Smooth muscle cell (in vitro differentiated cells): ENCODE results near the gene WNT7B. TPM values are rescaled to one million over a fixed set of nuclear protein-coding genes. Genes with fewer than 3 reads are reported as not detected.

Experiments used
- DNase-seq: peaks from one replicate; lab custom pipeline; 2025; ENCODE audit not compliant: unreplicated experiment; lab: John Stamatoyannopoulos, UW
- H2AFZ ChIP-seq: fragments of 200-600 bp; sonication (generic); 2 replicates; pipeline ENCODE4 v1.6.0; 2016; ENCODE audit warnings: antibody characterized with exemption, low read depth, mild to moderate bottlenecking
- H3F3A ChIP-seq: fragments of 200-600 bp; sonication (generic); 2 replicates; pipeline ENCODE4 v1.6.0; 2017; ENCODE audit warnings: antibody characterized with exemption, low read depth
- H3K27ac ChIP-seq: fragments of 200-600 bp; sonication (generic); 2 replicates; pipeline ENCODE4 v1.5.1; 2016; ENCODE audit warnings: low read depth, mild to moderate bottlenecking
- H3K27me3 ChIP-seq: fragments of 200-600 bp; sonication (generic); 2 replicates; pipeline ENCODE4 v1.6.1; 2016; ENCODE audit warnings: low read depth, mild to moderate bottlenecking
- H3K36me3 ChIP-seq: fragments of 200-600 bp; sonication (generic); 2 replicates; pipeline ENCODE4 v1.5.1; 2016; ENCODE audit warnings: low read depth
- H3K4me1 ChIP-seq: fragments of 200-600 bp; sonication (generic); 2 replicates; pipeline ENCODE4 v1.5.1; 2016; ENCODE audit warnings: low read depth
- H3K4me2 ChIP-seq: fragments of 200-600 bp; sonication (generic); 2 replicates; pipeline ENCODE4 v1.6.0; 2016; ENCODE audit warnings: mild to moderate bottlenecking
- H3K4me3 ChIP-seq: fragments of 200-600 bp; sonication (generic); 2 replicates; pipeline ENCODE4 v1.5.1; 2016; ENCODE audit warnings: mild to moderate bottlenecking
- H3K79me2 ChIP-seq: fragments of 200-600 bp; sonication (generic); 2 replicates; pipeline ENCODE4 v1.6.0; 2016; ENCODE audit warnings: low read depth, mild to moderate bottlenecking
- H3K9ac ChIP-seq: fragments of 200-600 bp; sonication (generic); 2 replicates; pipeline ENCODE4 v1.6.0; 2016; ENCODE audit warnings: low read depth
- H3K9me3 ChIP-seq: fragments of 200-600 bp; sonication (generic); replicated peaks from 2 replicates; pipeline ENCODE4 v1.5.1; 2016; ENCODE audit warnings: low read depth
- H4K20me1 ChIP-seq: fragments of 200-600 bp; sonication (generic); 2 replicates; pipeline ENCODE4 v1.6.0; 2016; ENCODE audit warnings: low read depth
- CTCF ChIP-seq: fragments of 200-600 bp; sonication (generic); IDR thresholded peaks from 2 replicates; pipeline ENCODE4 v1.5.1; 2017; ENCODE audit warnings: borderline replicate concordance, mild to moderate bottlenecking, antibody characterized with exemption; ENCODE audit not compliant: insufficient read depth, poor library complexity, severe bottlenecking
- WGBS: methylation state at CpG from one replicate; pipeline ENCODE4 v1.1.7; 2016; ENCODE audit warnings: low lambda C conversion rate; 5-methylcytosine and 5-hydroxymethylcytosine counted together
- polyA plus RNA-seq: library from polyadenylated mRNA; unstranded; fragments of >200 nt; fragmentation: Nextera tagmentation; extraction: Ambion mirVana; gene quantifications from 2 replicates; pipeline ENCODE4 v1.2.1, GENCODE V29; 2016
- total RNA-seq: library from RNA; depleted of rRNA; stranded (reverse); fragments of >200 nt; gene quantifications from 2 replicates; pipeline ENCODE4 v1.2.3, GENCODE V29; 2014

Gene WNT7B
- total and polyA plus RNA-seq, 2 experiments from 2014 or later, result 0.69 to 1.6 TPM

- no peak overlapping the region for H3K27ac ChIP-seq
- peaks cover 22% of the 10 kb centered on the region for H3K4me1 ChIP-seq
- TF ChIP-seq CTCF, result no peak
- no peaks in the 10 kb centered on the region for H3F3A ChIP-seq
- H2AFZ ChIP-seq, result no peak overlapping the region
- no peaks in the 10 kb centered on the region for H3K27me3 ChIP-seq
- WGBS, result 95% methylated on average over 5 of the region's 5 CpGs
- no peaks in the 10 kb centered on the region for H3K79me2 ChIP-seq
- no peak overlapping the region for H3K4me3 ChIP-seq
- no peak overlapping the region for H3K4me2 ChIP-seq
- H3K36me3 ChIP-seq, result no peaks in the 10 kb centered on the region
- H4K20me1 ChIP-seq, result no peaks in the 10 kb centered on the region
- no peak for DNase-seq
- H3K9ac ChIP-seq, result no peak overlapping the region
- no peaks in the 10 kb centered on the region for H3K9me3 ChIP-seq
Measured at GRCh38 chr22:46009730-46010129, 32.8 kb upstream of the WNT7B start.

GRCh38 chr22:46008836-46009596, 32.1 kb upstream of the WNT7B start:
- H3K4me2 ChIP-seq, result no peak overlapping the region
- H3F3A ChIP-seq, result no peaks in the 10 kb centered on the region
- H3K79me2 ChIP-seq, result no peaks in the 10 kb centered on the region
- TF ChIP-seq CTCF, result no peak
- no peak for DNase-seq
- H2AFZ ChIP-seq, result no peak overlapping the region
- no peaks in the 10 kb centered on the region for H3K27me3 ChIP-seq
- peaks cover 17% of the 10 kb centered on the region for H3K4me1 ChIP-seq
- H4K20me1 ChIP-seq, result no peaks in the 10 kb centered on the region
- 94% methylated on average over 9 of the region's 9 CpGs for WGBS
- no peaks in the 10 kb centered on the region for H3K9me3 ChIP-seq
- H3K9ac ChIP-seq, result no peak overlapping the region
- H3K4me3 ChIP-seq, result no peak overlapping the region
- H3K36me3 ChIP-seq, result no peaks in the 10 kb centered on the region
- H3K27ac ChIP-seq, result no peak overlapping the region

- Histone ChIP-seq H3K4me3 (no peak overlapping the region), H3K27ac (peak overlapping the region; percentile 77), H3K27me3 (no peaks in the 10 kb centered on the region), H3K79me2 (no peaks in the 10 kb centered on the region), H3K4me2 (no peak overlapping the region), H2AFZ (no peak overlapping the region), H3K9me3 (no peaks in the 10 kb centered on the region), H3K4me1 (peaks cover 17% of the 10 kb centered on the region), H3F3A (no peaks in the 10 kb centered on the region), H3K9ac (peak overlapping the region; percentile 34), H4K20me1 (no peaks in the 10 kb centered on the region), H3K36me3 (no peaks in the 10 kb centered on the region)
- no peak for TF ChIP-seq CTCF
- DNase-seq, result no peak
- 78% methylated on average over 3 of the region's 3 CpGs for WGBS
Measured at GRCh38 chr22:46008291-46008690, 31.3 kb upstream of the WNT7B start.

GRCh38 chr22:46007848-46008261, 30.9 kb upstream of the WNT7B start:
- no peak for DNase-seq
- no peaks in the 10 kb centered on the region for H3K36me3 ChIP-seq
- H3K27ac ChIP-seq, result peak overlapping the region; percentile 77
- peaks cover 17% of the 10 kb centered on the region for H3K4me1 ChIP-seq
- peak overlapping the region; percentile 72 for H3K9ac ChIP-seq
- no peak overlapping the region for H3K4me3 ChIP-seq
- no peaks in the 10 kb centered on the region for H3K79me2 ChIP-seq
- peak overlapping the region; percentile 53 for H3K4me2 ChIP-seq
- no peaks in the 10 kb centered on the region for H3F3A ChIP-seq
- no peaks in the 10 kb centered on the region for H4K20me1 ChIP-seq
- H3K27me3 ChIP-seq, result no peaks in the 10 kb centered on the region
- 67% methylated on average over 25 of the region's 25 CpGs for WGBS
- no peaks in the 10 kb centered on the region for H3K9me3 ChIP-seq
- H2AFZ ChIP-seq, result peak overlapping the region; percentile 56
- no peak for TF ChIP-seq CTCF
